ENCODE data around the gene NHLH1.

NHLH1 gene

GRCh38 chr1:160419150-160419837 lies 52.4 kb downstream of the NHLH1 start:
- no peaks in the 10 kb centered on the region for H3K36me3 Mint-ChIP-seq (ENCODE audit: low read depth)
- peaks cover 3% of the 10 kb centered on the region for H3K27me3 Mint-ChIP-seq (ENCODE audit: low read depth)
- H3K27ac Mint-ChIP-seq: no peak overlapping the region
- H3K4me3 Mint-ChIP-seq: no peak overlapping the region
- peaks cover 3% of the 10 kb centered on the region for H3K4me1 Mint-ChIP-seq (ENCODE audit: low read depth)
- DNase-seq (ENCODE audit: low spot score): no peak
- no peaks in the 10 kb centered on the region for H3K9me3 Mint-ChIP-seq

DNA sequence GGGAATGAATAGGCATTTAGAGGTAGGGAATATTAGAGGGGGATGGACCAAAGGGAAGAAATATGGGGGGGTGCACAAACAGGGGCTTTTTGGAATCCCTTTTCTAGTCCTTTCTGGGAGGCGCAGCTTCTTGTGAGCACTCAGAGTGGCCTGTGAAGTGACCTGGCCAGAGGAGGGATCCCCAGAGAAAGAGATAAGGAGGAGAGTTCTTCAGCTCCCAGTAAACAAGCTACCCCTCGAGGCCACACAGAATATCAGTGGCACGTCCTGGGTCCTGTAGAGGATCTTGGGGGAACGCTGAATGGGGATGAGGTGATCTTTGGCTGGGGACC lies 52.9 kb downstream of the NHLH1 start:
- DNase-seq (ENCODE audit: low spot score): no peak
- H3K4me3 Mint-ChIP-seq: no peak overlapping the region
- H3K27me3 Mint-ChIP-seq (ENCODE audit: low read depth): peaks cover 3% of the 10 kb centered on the region
- H3K9me3 Mint-ChIP-seq: no peaks in the 10 kb centered on the region
- no peak overlapping the region for H3K27ac Mint-ChIP-seq
- H3K36me3 Mint-ChIP-seq (ENCODE audit: low read depth): no peaks in the 10 kb centered on the region
- peaks cover 3% of the 10 kb centered on the region for H3K4me1 Mint-ChIP-seq (ENCODE audit: low read depth)

- no peak for DNase-seq (ENCODE audit: low spot score)
- no peak overlapping the region for H3K27ac Mint-ChIP-seq
- H3K4me3 Mint-ChIP-seq: no peak overlapping the region
- H3K9me3 Mint-ChIP-seq: no peaks in the 10 kb centered on the region
- no peaks in the 10 kb centered on the region for H3K36me3 Mint-ChIP-seq (ENCODE audit: low read depth)
- no peaks in the 10 kb centered on the region for H3K4me1 Mint-ChIP-seq (ENCODE audit: low read depth)
- peaks cover 3% of the 10 kb centered on the region for H3K27me3 Mint-ChIP-seq (ENCODE audit: low read depth)
These were observed 54.3 kb downstream of the NHLH1 start for GRCh38 chr1:160420881-160421842.

DNA sequence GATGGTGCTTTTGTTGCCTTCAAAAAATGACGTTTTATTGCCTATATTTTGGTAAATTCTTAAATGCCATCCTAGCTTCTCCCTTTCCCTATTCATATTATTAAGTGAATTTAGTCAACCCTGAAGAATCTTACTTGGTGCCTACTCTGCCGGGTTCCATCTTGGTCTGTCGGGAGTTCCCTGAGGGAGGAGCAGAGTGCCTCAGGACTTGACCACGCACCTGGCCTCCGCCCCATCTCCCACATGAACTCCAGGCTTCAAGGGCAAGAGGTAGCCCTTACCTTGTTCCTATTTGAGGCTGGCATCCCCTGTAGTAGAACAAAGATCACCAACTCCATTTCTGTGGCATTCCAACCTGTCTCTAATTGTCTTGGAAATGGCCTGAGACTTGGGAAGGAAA lies 55.0 kb downstream of the NHLH1 start:
- H3K4me1 Mint-ChIP-seq (ENCODE audit: low read depth): no peaks in the 10 kb centered on the region
- H3K36me3 Mint-ChIP-seq (ENCODE audit: low read depth): no peaks in the 10 kb centered on the region
- H3K4me3 Mint-ChIP-seq: no peak overlapping the region
- peaks cover 3% of the 10 kb centered on the region for H3K27me3 Mint-ChIP-seq (ENCODE audit: low read depth)
- no peak for DNase-seq (ENCODE audit: low spot score)
- H3K27ac Mint-ChIP-seq: no peak overlapping the region
- no peaks in the 10 kb centered on the region for H3K9me3 Mint-ChIP-seq

Data from T-helper 2 cell treated with Interferon-gamma antibody and Interleukin-4, amounts not matched to agents 5 μg/mL and 100 μg/mL, for 36 hours (primary cell).